Osteoblast (primary cell): ENCODE measurements around the gene ANXA3. TPM values are rescaled to one million over a fixed set of nuclear protein-coding genes. Genes with fewer than 3 reads are reported as not detected.

Experiments
- DNase-seq: peaks from one replicate; pipeline ENCODE4 v3.0.0; 2011; ENCODE audit warnings: low spot score, mixed read lengths; ENCODE audit not compliant: insufficient read length; ENCODE audit errors: missing footprints
- H2AFZ ChIP-seq: 2 replicates; pipeline ENCODE4 v1.6.0; 2011; ENCODE audit warnings: mild to moderate bottlenecking, low read length
- H3K27ac ChIP-seq: 2 replicates; pipeline ENCODE4 v1.5.1; 2011; ENCODE audit warnings: mild to moderate bottlenecking, low read depth, low read length, moderate library complexity
- H3K27me3 ChIP-seq: 2 replicates; pipeline ENCODE4 v1.6.0; 2012; ENCODE audit warnings: mild to moderate bottlenecking, control low read depth, inconsistent platforms, low read length, moderate library complexity; ENCODE audit not compliant: insufficient read depth
- H3K36me3 ChIP-seq: 2 replicates; pipeline ENCODE4 v1.5.1; 2011; ENCODE audit warnings: mild to moderate bottlenecking, low read length, control low read depth, moderate library complexity; ENCODE audit not compliant: insufficient read depth
- H3K4me1 ChIP-seq: 2 replicates; pipeline ENCODE4 v1.5.1; 2011; ENCODE audit warnings: mild to moderate bottlenecking, low read length, control low read depth, moderate library complexity; ENCODE audit not compliant: insufficient read depth
- H3K4me2 ChIP-seq: 2 replicates; pipeline ENCODE4 v1.6.0; 2011; ENCODE audit warnings: mild to moderate bottlenecking, low read length; ENCODE audit not compliant: insufficient read depth
- H3K4me3 ChIP-seq: fragments of 200-600 bp; sonication (generic); 3 replicates; pipeline ENCODE4 v1.5.1; 2012; ENCODE audit warnings: mild to moderate bottlenecking, low read length, inconsistent platforms; ENCODE audit not compliant: insufficient read depth
- H3K79me2 ChIP-seq: 2 replicates; pipeline ENCODE4 v1.6.0; 2012; ENCODE audit warnings: mild to moderate bottlenecking, low read length, control low read depth, inconsistent platforms; ENCODE audit not compliant: insufficient read depth
- H3K9me3 ChIP-seq: 2 replicates; pipeline ENCODE4 v1.5.1; 2011; ENCODE audit warnings: low read depth, low read length, control low read depth
- H4K20me1 ChIP-seq: 2 replicates; pipeline ENCODE4 v1.6.0; 2012; ENCODE audit warnings: mild to moderate bottlenecking, low read length, control low read depth; ENCODE audit not compliant: insufficient read depth
- CTCF ChIP-seq: IDR thresholded peaks from 2 replicates; pipeline ENCODE4 v1.5.1; 2011; ENCODE audit warnings: mild to moderate bottlenecking, low read depth, low read length, moderate library complexity; ENCODE audit errors: extremely low read depth
- total RNA-seq: library from RNA; depleted of rRNA; stranded (reverse); fragments of >200 nt; gene quantifications from 2 replicates; pipeline ENCODE4 v1.2.3, GENCODE V29; 2012

The ANXA3 gene
- total RNA-seq, 1 donor, result 2.9 TPM

- Histone ChIP-seq H3K9me3 (no peaks in the 10 kb centered on the region), H3K27me3 (no peaks in the 10 kb centered on the region), H3K4me2 (no peak overlapping the region), H2AFZ (no peak overlapping the region), H3K4me3 (no peak overlapping the region), H3K79me2 (no peaks in the 10 kb centered on the region), H4K20me1 (no peaks in the 10 kb centered on the region), H3K36me3 (no peaks in the 10 kb centered on the region), H3K4me1 (peaks cover 50% of the 10 kb centered on the region), H3K27ac (peak overlapping the region; percentile 1)
- no peak for DNase-seq
- TF ChIP-seq CTCF, result no peak
Observed at GRCh38 chr4:78651250-78651860, 99.8 kb downstream of the ANXA3 start.

- H3K4me1 ChIP-seq, result peaks cover 56% of the 10 kb centered on the region
- H3K4me3 ChIP-seq, result no peak overlapping the region
- no peaks in the 10 kb centered on the region for H3K27me3 ChIP-seq
- H3K27ac ChIP-seq, result peak overlapping the region; percentile 2
- H4K20me1 ChIP-seq, result no peaks in the 10 kb centered on the region
- no peak overlapping the region for H3K4me2 ChIP-seq
- H3K79me2 ChIP-seq, result no peaks in the 10 kb centered on the region
- H3K36me3 ChIP-seq, result no peaks in the 10 kb centered on the region
- DNase-seq, result peak; percentile 36
- H3K9me3 ChIP-seq, result no peaks in the 10 kb centered on the region
- TF ChIP-seq CTCF, result no peak
- H2AFZ ChIP-seq, result peak overlapping the region; percentile 1
Observed at GRCh38 chr4:78652282-78652876, 100.8 kb downstream of the ANXA3 start.

- Histone ChIP-seq H3K4me2 (peak overlapping the region; percentile 12), H3K4me1 (peaks cover 62% of the 10 kb centered on the region), H3K27me3 (no peaks in the 10 kb centered on the region), H3K9me3 (no peaks in the 10 kb centered on the region), H3K27ac (no peak overlapping the region), H3K4me3 (no peak overlapping the region), H3K36me3 (no peaks in the 10 kb centered on the region), H3K79me2 (no peaks in the 10 kb centered on the region), H2AFZ (no peak overlapping the region), H4K20me1 (no peaks in the 10 kb centered on the region)
- TF ChIP-seq CTCF, result no peak
- no peak for DNase-seq
Observed at GRCh38 chr4:78653655-78654054, 102.1 kb downstream of the ANXA3 start.

GRCh38 chr4:78654807-78655206 lies 103.2 kb downstream of the ANXA3 start:
- H3K27ac ChIP-seq, result no peak overlapping the region

More at GRCh38 chr4:78654807-78655206, 103.2 kb downstream of the ANXA3 start:
- Histone ChIP-seq H3K4me1 (peaks cover 67% of the 10 kb centered on the region), H3K9me3 (no peaks in the 10 kb centered on the region), H2AFZ (no peak overlapping the region), H3K79me2 (no peaks in the 10 kb centered on the region), H3K36me3 (no peaks in the 10 kb centered on the region), H4K20me1 (no peaks in the 10 kb centered on the region), H3K27me3 (no peaks in the 10 kb centered on the region), H3K4me2 (no peak overlapping the region), H3K4me3 (no peak overlapping the region)
- TF ChIP-seq CTCF, result no peak
- DNase-seq, result no peak
